ENCODE measurements around the gene C18orf54.
"Not testable (repeated sequence)": the region's sequence is repeated elsewhere in the genome, so short reads cannot be mapped to it uniquely, and the experiment has no call there.

Gene C18orf54

DNA sequence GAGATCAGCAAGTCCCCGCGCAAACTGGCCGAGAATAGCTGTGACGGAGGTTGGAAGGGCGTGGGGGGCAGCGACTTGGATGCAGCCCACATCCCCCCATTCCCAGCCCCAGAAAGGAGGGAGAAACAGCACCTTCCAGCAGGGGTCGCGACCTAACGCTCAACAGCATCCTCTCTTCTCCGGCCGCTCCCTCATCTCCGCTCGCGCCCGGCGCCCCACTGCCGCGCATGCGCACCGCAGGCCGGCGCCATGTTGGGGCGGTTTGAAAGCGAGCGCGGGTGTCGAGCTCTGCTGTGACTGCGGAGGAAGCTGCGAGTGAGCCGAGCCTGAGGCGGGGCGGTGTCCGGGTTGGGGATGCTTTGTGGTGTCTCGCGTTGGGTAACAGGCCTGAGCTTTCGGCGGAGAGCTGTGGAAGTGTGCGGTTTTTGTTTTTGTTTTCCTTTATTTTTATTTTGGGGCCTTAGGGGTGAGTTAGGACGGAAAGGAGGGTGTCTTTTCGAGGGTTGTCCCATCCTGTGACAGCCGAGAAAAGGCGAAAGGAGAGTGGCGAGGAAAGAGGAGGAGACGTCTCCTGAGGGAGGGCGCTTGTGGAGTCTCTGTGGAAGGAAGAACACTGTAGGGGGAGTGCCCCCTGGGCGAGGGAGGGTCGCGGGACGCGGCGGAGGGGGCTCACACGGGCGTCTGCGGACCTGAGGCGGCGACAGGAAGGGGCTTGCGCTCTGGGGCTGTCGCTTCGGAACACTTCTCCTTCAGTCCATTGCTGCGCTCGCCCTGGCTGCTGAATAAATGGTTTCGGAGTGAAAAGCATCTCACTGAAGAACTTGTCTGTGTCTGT lies at the start of gene C18orf54, which contains the start of gene STARD6:
C18orf54 (plus strand) TSS at position 247 of the 835 bp plus-strand sequence. CDS start 2,667 bp downstream, outside the sequence.
STARD6 (minus strand) TSS at position 199 of the 835 bp plus-strand sequence. CDS start 3,285 bp downstream, outside the sequence.
- DNase-seq, result peak; percentile 86

- DNase-seq, result not testable (repeated sequence)
Observed at GRCh38 chr18:54309564-54309963, 48.1 kb upstream of the C18orf54 start.

DNA sequence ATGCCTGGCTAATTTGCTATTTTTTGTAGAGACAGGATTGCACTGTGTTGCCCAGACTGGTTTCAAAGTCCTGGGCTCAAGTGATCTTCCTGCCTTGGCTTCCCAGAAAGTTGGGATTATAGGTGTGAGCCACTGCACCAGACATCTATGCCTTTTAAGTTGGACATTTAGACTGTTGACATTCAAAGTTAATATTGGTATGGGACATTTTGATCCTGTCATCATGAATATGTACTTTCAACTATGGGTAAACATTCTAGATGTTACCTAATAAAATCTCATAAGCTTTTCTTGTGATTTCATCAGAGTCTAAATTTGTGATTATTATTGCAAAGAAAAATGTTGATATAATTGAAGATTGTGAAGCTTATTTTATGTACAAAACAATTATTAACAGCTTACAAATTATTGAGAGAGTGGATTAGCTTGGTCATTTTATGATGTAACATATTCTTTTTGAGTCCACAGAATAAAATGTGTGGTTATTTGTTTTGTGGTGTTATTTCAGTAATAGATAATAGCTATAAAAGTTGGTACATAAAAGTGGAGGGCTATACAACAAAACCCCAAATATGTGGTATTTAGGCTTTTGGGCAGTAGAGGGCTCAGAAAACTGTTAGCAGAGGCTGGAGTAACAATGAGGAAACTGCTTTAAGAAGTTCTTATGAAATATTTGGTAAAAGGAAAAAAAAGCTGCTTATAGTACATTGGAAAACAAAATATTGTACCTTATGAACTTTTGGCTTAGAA lies 41.5 kb upstream of the C18orf54 start:
- no peak for DNase-seq

DNA sequence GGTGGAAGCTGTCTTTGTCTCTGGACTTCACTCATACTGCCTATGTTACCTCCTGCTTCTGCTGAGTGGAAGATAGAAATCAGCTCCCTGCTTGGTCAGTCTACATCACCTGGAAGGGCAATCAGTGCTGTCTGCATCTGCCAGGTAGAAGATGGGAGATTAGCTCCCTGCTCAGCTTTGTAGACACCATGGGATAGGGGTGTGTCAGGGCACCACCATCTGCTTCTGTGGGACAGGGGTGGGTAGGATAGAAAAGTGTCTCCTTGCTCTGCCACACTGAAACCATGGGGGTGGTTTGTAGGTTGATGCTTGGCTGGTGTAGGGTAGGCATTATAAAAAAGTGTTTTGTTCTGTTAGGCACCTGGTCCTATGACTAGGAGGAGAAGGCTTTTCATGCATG lies 34.1 kb upstream of the C18orf54 start:
- no peak for DNase-seq

DNA sequence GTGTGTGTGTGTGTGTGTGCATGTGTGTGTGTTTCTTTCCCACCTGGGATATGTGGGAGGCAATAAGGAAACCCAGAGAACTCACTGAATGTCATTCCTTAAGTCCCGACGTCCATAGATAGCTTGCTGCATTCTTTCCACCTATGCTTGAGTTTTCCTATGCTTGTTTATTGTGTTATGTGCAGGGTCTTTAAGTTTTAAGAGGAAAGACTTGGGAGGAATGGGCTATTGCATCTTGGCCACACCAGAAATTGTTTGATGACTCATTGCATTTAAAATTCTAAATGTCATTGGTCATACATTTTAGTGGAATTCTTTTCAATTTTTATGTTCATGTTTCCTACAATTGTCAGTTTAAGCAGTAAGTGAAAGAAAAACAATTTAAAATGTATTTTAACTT lies 33.7 kb upstream of the C18orf54 start:
- DNase-seq, result no peak

- no peak for DNase-seq
Observed at GRCh38 chr18:54327818-54328217, 29.9 kb upstream of the C18orf54 start.

DNA sequence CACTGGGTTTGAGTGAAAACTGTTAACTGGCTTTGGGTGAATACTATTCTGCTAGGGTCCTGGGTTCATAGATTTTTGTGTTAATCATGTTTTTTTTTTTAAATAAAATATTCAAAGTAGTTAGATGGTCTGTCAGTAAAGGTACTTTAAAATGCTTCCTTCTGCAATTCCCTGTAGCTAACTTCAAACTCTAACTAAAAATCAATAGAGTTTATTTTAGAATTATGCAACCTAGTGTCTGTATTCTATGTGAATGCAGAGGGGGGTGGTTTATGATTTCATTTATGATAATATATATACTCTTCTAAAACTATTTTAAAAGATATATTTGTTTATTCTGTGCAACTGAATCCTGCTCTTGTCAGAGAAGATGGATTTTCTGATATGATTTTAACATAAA lies 27.9 kb upstream of the C18orf54 start:
- no peak for DNase-seq

GRCh38 chr18:54330768-54331548 lies 26.7 kb upstream of the C18orf54 start:
- no peak for DNase-seq

DNA sequence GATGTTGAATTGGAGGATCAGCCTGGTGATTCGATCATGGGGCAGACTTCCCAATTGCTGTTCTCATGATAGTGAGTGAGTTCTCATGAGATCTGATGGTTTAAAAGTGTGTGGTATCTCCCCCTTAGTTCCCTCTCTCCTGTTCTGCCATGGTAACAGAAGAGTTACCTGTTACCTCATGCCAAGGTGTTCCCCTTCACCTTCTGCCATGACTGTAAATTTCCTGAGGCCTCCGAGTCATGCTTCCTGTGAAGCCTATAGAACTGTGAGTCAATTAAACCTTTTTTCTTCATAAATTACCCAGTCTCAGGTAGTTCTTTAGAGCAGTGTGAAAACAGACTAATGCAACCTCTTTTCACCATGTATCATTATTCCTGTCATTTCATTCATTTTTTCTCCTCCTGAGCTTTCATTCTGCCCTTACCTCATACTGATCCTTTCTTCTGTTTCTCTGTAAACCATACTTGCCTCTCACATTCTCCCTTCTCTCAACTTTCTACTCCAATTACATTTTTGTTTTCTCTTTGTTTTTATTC lies 22.0 kb upstream of the C18orf54 start:
- no peak for DNase-seq

DNA sequence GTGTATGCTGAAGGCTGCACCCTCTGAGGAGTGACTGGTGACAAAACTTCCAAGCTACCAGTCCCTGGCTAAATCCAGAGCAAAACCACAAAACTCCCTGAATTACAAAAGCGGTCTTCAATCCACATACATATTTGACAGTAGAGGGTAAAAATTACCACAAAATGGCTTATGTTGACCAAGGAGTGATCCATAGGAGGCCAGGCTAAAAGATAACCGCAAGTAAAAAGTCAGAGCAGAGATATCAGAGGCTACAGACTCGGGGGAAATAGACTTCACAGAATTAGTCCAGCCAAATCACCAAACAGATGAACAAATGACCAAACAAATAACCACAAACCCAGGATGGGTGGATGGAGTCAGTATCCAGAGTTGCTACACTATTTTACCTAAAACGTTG lies 19.5 kb upstream of the C18orf54 start:
- no peak for DNase-seq

- no peak for DNase-seq
Observed at GRCh38 chr18:54351186-54351585, 6.5 kb upstream of the C18orf54 start.

DNA sequence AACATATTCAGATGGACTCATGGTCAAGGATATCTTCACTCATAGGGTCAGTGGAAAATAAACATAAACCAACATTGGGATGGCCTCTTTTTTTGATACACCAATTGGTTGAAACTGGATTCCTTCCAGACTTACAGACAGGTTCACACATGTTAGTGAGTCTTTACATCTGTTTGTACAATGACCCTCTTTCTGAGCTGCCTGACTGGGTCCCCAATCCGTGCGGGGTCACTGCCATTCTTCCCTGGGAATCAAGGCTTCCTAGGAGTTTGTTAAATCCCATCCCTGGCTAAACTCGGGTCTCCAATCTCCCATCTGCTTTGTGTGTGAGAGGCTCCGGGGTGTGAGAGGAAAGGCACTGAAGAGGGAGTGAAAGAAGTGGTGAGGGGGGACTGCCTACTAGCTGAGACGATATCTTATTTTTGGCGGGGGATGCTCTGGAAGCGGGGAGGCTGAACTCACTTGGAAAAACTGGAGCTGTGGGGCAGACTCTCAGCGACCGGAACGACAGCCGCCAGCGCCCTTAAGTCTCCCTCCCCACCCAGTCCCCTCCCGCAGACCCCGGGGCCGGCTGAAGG lies 535 bp upstream of the C18orf54 start:
- DNase-seq, result peak; percentile 86

- peak; percentile 38 for DNase-seq
Observed at GRCh38 chr18:54358495-54359040, 862 bp downstream of the C18orf54 start.

- DNase-seq, result no peak
Observed at GRCh38 chr18:54359233-54359632, 1.5 kb downstream of the C18orf54 start.

DNA sequence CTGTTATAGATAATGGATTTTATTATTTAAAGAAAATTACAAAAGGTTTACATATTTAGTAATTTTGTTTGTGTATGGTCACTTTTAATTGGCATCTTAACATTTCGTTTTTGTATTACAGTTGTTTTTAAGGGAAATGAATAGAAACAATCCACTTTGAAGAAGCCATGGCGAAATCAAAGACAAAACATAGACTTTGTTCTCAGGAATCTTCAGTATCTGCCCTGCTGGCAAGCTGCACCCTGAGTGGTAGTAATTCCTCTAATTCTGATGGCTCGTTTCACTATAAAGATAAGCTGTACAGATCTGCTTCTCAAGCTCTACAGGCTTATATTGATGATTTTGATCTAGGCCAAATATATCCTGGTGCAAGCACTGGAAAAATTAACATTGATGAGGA lies 2.7 kb downstream of the C18orf54 start:
- no peak for DNase-seq

DNA sequence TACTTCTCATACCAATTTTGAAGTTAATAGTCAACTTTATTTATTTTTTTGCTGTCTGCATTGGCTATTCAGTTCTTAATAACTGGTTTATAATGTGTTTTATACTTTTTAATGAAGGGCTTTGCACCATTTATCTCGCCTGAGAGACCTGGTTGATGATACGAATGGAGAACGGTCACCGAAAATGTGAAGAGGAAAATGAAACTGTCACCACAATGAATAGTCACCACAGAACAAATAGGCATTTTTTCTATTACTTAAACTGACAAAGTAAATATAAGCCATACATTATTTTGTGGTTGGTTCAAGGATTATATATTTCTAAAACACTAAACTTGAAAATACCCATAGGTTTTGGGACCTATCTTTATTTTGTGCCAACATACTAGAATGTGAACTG lies 20.4 kb downstream of the C18orf54 start:
- no peak for DNase-seq

GRCh38 chr18:54381640-54382039 lies 23.9 kb downstream of the C18orf54 start:
- DNase-seq, result no peak

- DNase-seq, result no peak
Observed at GRCh38 chr18:54382076-54382475, 24.4 kb downstream of the C18orf54 start.

GRCh38 chr18:54382733-54383252 lies 25.1 kb downstream of the C18orf54 start:
- no peak for DNase-seq

DNA sequence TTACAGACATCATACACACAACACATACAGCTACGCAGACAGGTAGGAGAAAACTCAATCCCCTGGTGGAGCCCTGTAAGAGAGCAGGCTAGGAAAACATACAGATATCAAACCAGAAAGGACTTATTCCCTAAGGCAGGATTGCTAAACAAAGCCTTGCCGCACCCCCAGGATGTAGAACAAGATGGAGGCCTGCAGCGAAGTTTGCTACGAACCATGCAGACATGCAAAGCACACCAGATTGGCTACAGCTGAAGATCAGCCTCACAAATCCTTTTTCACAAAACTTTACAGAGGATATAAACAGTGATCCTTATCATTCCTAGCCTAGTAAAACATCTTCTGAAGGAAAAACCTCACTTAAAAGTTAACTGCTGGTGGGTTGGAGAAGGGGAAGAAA lies 28.3 kb downstream of the C18orf54 start:
- DNase-seq, result no peak

- DNase-seq, result not testable (repeated sequence)
Observed at GRCh38 chr18:54386800-54387495, 29.2 kb downstream of the C18orf54 start.
